GM20000 (cell line): ENCODE measurements around the gene IFITM1.

Source experiments
- DNase-seq: peaks from one replicate; pipeline ENCODE4 v3.0.0; 2012; ENCODE audit warnings: low spot score
- CTCF ChIP-seq: IDR thresholded peaks from 2 replicates; pipeline ENCODE4 v1.5.1; 2012; ENCODE audit warnings: mild to moderate bottlenecking, control low read depth; ENCODE audit errors: extremely low read depth, missing control alignments

IFITM1 gene

DNA sequence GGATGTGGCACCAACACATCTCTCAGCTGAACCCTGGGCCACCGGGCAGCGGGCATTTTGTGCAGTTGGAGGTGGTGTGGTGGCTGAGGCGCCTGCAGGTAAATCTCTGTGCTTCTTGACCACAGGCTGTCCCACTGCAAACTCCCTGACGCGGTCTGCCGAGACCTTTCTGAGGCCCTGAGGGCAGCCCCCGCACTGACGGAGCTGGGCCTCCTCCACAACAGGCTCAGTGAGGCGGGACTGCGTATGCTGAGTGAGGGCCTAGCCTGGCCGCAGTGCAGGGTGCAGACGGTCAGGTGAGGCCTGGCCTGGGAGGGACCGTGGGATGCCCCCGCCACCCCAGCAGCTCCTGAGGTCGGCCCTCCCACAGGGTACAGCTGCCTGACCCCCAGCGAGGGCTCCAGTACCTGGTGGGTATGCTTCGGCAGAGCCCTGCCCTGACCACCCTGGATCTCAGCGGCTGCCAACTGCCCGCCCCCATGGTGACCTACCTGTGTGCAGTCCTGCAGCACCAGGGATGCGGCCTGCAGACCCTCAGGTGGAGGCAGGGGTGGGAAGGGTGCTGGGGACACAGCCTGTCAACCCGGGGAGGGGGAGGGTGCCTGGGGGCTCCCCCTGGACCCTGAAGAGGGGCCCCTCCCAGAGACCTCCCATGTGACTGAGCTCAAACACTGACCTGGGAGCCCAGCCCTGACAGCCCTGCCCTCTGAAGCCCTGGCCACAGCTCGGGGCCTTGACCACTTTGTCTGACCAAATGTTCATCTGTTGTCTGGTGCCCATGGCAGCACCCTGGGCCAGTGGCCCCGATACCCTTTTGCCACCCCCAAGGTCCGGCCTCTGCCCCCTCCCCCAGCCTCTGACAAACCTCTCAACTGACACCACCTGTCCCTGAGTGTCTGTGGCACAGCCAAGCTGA is 29.5 kb upstream of the IFITM1 start:
- DNase-seq, result no peak
- no peak for TF ChIP-seq CTCF

- DNase-seq, result peak; percentile 23
- no peak for TF ChIP-seq CTCF
These were observed 28.6 kb upstream of the IFITM1 start for GRCh38 chr11:285021-285893.

- DNase-seq, result peak; percentile 23
- TF ChIP-seq CTCF, result no peak
These were observed 28.0 kb upstream of the IFITM1 start for GRCh38 chr11:285894-286220.

DNA sequence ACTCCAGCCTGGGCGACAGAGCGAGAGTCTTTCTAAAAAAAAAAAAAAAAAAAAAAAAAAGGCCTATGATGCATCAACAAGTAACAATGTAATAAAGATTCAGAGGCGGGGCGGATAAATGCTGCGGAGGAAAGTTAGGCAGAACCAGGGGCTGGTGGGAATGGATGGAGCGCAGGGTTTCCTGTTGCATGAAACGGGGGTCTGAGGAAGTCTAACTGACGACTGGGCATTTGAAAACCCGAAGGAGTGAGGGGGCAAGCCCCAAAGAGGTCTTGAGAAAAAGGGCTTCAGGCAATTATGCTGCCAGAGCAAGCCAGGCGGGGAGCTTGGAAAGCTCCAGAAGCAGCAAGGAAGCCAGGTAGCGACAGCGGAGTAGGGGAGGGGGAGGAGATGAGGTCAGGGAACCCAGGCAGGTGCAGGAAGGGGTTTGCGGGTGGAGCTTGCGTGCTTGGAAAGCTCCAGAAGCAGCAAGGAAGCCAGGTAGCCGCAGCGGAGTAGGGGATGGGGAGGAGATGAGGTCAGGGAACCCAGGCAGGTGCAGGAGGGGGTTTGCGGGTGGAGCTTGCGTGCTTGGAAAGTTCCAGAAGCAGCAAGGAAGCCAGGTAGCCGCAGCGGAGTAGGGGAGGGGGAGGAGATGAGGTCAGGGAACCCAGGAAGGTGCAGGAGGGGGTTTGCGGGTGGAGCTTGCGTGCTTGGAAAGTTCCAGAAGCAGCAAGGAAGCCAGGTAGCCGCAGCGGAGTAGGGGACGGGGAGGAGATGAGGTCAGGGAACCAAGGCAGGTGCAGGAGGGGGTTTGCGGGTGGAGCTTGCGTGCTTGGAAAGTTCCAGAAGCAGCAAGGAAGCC is 26.6 kb upstream of the IFITM1 start:
- peak; percentile 30 for DNase-seq

GRCh38 chr11:287821-288477 is 25.9 kb upstream of the IFITM1 start:
- DNase-seq, result peak; percentile 40
- TF ChIP-seq CTCF, result no peak

- peak; percentile 97 for DNase-seq
- TF ChIP-seq CTCF, result no peak
These were observed 25.1 kb upstream of the IFITM1 start, which contains the start of gene PGGHG for GRCh38 chr11:288478-289397. Gene PGGHG, plus strand, starts transcription at chr11:289126. Its CDS starts 691 bp downstream, at chr11:289817.
